ENCODE results near the gene MEIOB. TPM values are rescaled to one million over a fixed set of nuclear protein-coding genes. Genes with fewer than 3 reads are reported as not detected.
"Not testable (repeated sequence)": the region's sequence is repeated elsewhere in the genome, so short reads cannot be mapped to it uniquely, and the experiment has no call there.

MEIOB gene
- total and polyA plus RNA-seq, 2 experiments from 2014 or later: 0.14 TPM; not detected in 1

DNA sequence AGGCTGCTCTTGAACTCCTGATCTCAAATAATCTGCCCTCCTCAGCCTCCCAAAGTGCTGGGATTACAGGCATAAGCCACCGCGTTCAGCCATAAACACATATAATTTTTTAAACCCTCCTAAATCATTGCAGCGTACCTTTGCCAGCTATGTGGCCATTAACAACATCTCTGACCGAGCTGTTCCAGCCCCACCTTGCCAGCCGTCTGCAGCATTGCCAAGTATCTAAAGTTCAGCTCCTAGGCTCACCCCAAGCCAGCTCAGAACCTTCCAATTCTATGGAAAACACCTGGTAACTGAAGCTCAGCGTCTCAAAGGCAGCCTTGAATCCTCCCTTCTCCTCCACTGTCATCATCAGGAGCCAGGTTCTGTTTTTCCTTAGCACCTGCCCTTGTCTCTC lies 5.1 kb upstream of the MEIOB start:
- Histone ChIP-seq H3F3A (ENCODE audit: insufficient read depth) (no peaks in the 10 kb centered on the region), H3K9ac (no peak overlapping the region), H2AFZ (no peak overlapping the region), H3K36me3 (ENCODE audit: low read depth) (no peaks in the 10 kb centered on the region), H3K79me2 (ENCODE audit: insufficient read depth) (no peaks in the 10 kb centered on the region), H3K9me3 (ENCODE audit: low read depth) (no peaks in the 10 kb centered on the region), H3K9me2 (ENCODE audit: insufficient read depth) (no peaks in the 10 kb centered on the region), H3K4me3 (no peak overlapping the region), H4K20me1 (ENCODE audit: insufficient read depth) (no peaks in the 10 kb centered on the region), H3K4me2 (ENCODE audit: unreplicated experiment) (no peak overlapping the region), H3K27me3 (replicated peaks; ENCODE audit: insufficient read depth) (peaks cover 36% of the 10 kb centered on the region), H3K27ac (no peak overlapping the region), H3K4me1 (ENCODE audit: insufficient read depth) (no peaks in the 10 kb centered on the region)
- DNase-seq: no peak
- WGBS, 2 experiments (ENCODE audit: low coverage in 1 of 2, low lambda C conversion rate in 2 of 2, missing lambda C conversion rate in 2 of 2): 41 to 50% methylated on average over 6 of the region's 6 CpGs
- TF ChIP-seq EZH2phosphoT487 (IDR thresholded peaks at IDR 0.05; ENCODE audit: insufficient read depth, low read depth): no peak
- no peak for TF ChIP-seq EZH2 (IDR thresholded peaks at IDR 0.05; ENCODE audit: insufficient read depth, poor library complexity, severe bottlenecking)
- in situ Hi-C loops (cut with MboI): no loop called here

DNA sequence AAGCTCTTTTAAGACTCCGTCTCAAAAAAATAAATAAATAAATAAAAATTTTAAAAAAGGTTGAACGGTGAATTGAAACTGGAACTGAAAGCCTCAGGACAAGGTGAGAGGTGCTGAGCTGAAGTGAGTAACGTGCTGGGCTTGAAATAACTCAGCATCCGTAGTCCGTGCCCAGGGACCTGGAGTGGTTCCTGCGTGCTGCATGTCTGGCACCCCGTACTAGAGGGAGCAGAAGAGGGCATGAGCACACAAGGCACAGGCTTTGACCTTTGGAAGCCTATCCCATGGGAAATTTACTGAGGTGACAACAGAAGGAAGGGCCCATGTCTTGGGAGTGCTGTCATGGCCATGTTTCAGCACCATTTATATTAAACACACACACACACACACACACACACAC lies 4.5 kb upstream of the MEIOB start:
- no peak overlapping the region for H2AFZ ChIP-seq
- no peak overlapping the region for H3K4me3 ChIP-seq
- H3K9me3 ChIP-seq (ENCODE audit: low read depth): no peaks in the 10 kb centered on the region
- no peaks in the 10 kb centered on the region for H3K36me3 ChIP-seq (ENCODE audit: low read depth)
- H3K4me2 ChIP-seq (ENCODE audit: unreplicated experiment): no peak overlapping the region
- DNase-seq: no peak
- no peaks in the 10 kb centered on the region for H3K79me2 ChIP-seq (ENCODE audit: insufficient read depth)
- H3F3A ChIP-seq (ENCODE audit: insufficient read depth): no peaks in the 10 kb centered on the region
- H4K20me1 ChIP-seq (ENCODE audit: insufficient read depth): no peaks in the 10 kb centered on the region
- in situ Hi-C loops (cut with MboI): no loop called here
- H3K4me1 ChIP-seq (ENCODE audit: insufficient read depth): no peaks in the 10 kb centered on the region
- H3K27me3 ChIP-seq (replicated peaks; ENCODE audit: insufficient read depth): peaks cover 36% of the 10 kb centered on the region
- no peak overlapping the region for H3K9ac ChIP-seq
- no peaks in the 10 kb centered on the region for H3K9me2 ChIP-seq (ENCODE audit: insufficient read depth)
- WGBS, 2 experiments (ENCODE audit: low coverage in 1 of 2, low lambda C conversion rate in 2 of 2, missing lambda C conversion rate in 2 of 2): 60 to 66% methylated on average over 7 of the region's 7 CpGs
- no peak overlapping the region for H3K27ac ChIP-seq
- TF ChIP-seq EZH2 (IDR thresholded peaks at IDR 0.05; ENCODE audit: insufficient read depth, poor library complexity, severe bottlenecking) (no peak), EZH2phosphoT487 (IDR thresholded peaks at IDR 0.05; ENCODE audit: insufficient read depth, low read depth) (no peak)

DNA sequence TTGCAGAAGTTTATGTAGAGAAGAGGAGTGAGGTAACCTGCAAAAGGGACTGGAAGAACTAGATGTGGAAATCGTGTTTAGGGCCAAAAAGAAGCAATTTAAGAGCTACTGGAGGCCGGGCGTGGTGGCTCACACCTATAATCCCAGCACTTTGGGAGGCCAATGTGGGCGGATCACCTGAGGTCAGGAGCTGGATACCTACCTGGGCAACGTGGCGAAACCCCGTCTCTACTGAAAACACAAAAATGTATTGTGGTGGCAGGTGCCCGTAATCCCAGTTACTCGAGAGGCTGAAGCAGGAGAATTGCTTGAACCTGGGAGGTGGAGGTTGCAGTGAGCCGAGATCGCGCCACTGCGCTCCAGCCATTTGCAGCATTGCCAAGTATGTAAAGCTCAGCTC lies 4.1 kb upstream of the MEIOB start:
- H2AFZ ChIP-seq; H3K4me2 ChIP-seq (ENCODE audit: unreplicated experiment); H3K9ac ChIP-seq; H4K20me1 ChIP-seq (ENCODE audit: insufficient read depth); H3K36me3 ChIP-seq (ENCODE audit: low read depth); H3K79me2 ChIP-seq (ENCODE audit: insufficient read depth); DNase-seq; in situ Hi-C loops (cut with MboI); H3K9me3 ChIP-seq (ENCODE audit: low read depth); H3K4me1 ChIP-seq (ENCODE audit: insufficient read depth); H3K4me3 ChIP-seq; H3K27ac ChIP-seq; H3F3A ChIP-seq (ENCODE audit: insufficient read depth); H3K9me2 ChIP-seq (ENCODE audit: insufficient read depth): not testable (repeated sequence)
- WGBS, 2 experiments (ENCODE audit: low coverage in 1 of 2, low lambda C conversion rate in 2 of 2, missing lambda C conversion rate in 2 of 2): 66 to 69% methylated on average over 13 of the region's 13 CpGs
- peaks cover 32% of the 10 kb centered on the region for H3K27me3 ChIP-seq (replicated peaks; ENCODE audit: insufficient read depth)

DNA sequence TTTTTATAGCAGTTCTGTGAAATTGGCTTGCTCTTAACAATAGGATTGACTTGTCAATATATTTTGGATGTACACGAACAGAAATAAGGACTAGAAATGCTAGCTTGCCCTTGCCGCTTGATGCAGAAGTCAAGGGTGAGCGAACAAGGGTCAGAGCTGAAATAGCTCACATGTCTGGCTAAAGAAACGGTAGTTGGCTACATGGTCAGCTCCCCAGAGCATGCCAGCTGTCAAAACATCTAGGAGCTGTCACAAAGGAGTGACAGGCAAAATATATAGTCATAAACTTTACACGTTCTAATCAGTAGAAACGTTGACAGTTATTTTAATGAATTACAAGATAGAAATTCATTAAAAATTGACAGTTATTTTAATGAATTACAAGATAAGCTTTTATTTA lies 2.9 kb upstream of the MEIOB start:
- in situ Hi-C loops (cut with MboI): no loop called here

More for the DNA sequence above, 2.9 kb upstream of the MEIOB start:
- Histone ChIP-seq H3K9me2 (ENCODE audit: insufficient read depth) (no peaks in the 10 kb centered on the region), H3K36me3 (ENCODE audit: low read depth) (no peaks in the 10 kb centered on the region), H3K79me2 (ENCODE audit: insufficient read depth) (no peaks in the 10 kb centered on the region), H4K20me1 (ENCODE audit: insufficient read depth) (no peaks in the 10 kb centered on the region), H3K9me3 (ENCODE audit: low read depth) (no peaks in the 10 kb centered on the region), H3K27me3 (replicated peaks; ENCODE audit: insufficient read depth) (peaks cover 31% of the 10 kb centered on the region), H3K9ac (no peak overlapping the region), H3K4me2 (ENCODE audit: unreplicated experiment) (no peak overlapping the region), H3K27ac (no peak overlapping the region), H3F3A (ENCODE audit: insufficient read depth) (peaks cover 11% of the 10 kb centered on the region), H3K4me1 (ENCODE audit: insufficient read depth) (peaks cover 10% of the 10 kb centered on the region), H2AFZ (no peak overlapping the region), H3K4me3 (no peak overlapping the region)
- TF ChIP-seq EZH2phosphoT487 (IDR thresholded peaks at IDR 0.05; ENCODE audit: insufficient read depth, low read depth) (no peak), EZH2 (IDR thresholded peaks at IDR 0.05; ENCODE audit: insufficient read depth, poor library complexity, severe bottlenecking) (no peak)
- 62 to 64% methylated on average over 6 of the region's 6 CpGs for WGBS, 2 experiments (ENCODE audit: low coverage in 1 of 2, low lambda C conversion rate in 2 of 2, missing lambda C conversion rate in 2 of 2)
- DNase-seq: no peak
